IPS-15b (cell line): ENCODE measurements around the gene PLCB4.

Source experiments
- H3K27me3 ChIP-seq: one replicate; pipeline ENCODE4 v1.6.1; 2013; ENCODE audit warnings: low read length; ENCODE audit not compliant: control insufficient read depth, insufficient read depth
- H3K36me3 ChIP-seq: one replicate; pipeline ENCODE4 v1.6.1; 2013; ENCODE audit warnings: low read length; ENCODE audit not compliant: control insufficient read depth, insufficient read depth
- H3K4me1 ChIP-seq: one replicate; pipeline ENCODE4 v1.6.1; 2013; ENCODE audit warnings: mild to moderate bottlenecking, low read length; ENCODE audit not compliant: control insufficient read depth, insufficient read depth
- H3K4me3 ChIP-seq: one replicate; pipeline ENCODE4 v1.5.1; 2013; ENCODE audit warnings: low read depth, low read length
- H3K9ac ChIP-seq: one replicate; pipeline ENCODE4 v1.6.1; 2013; ENCODE audit warnings: low read depth, mild to moderate bottlenecking, low read length
- H3K9me3 ChIP-seq: one replicate; pipeline ENCODE4 v1.6.1; 2013; ENCODE audit warnings: mild to moderate bottlenecking, low read length; ENCODE audit not compliant: control insufficient read depth, insufficient read depth

The PLCB4 gene

GRCh38 chr20:9408422-9409300 is 339.8 kb downstream of the PLCB4 start:
- no peak overlapping the region for H3K4me3 ChIP-seq
- H3K9me3 ChIP-seq, result no peaks in the 10 kb centered on the region
- H3K9ac ChIP-seq, result no peak overlapping the region
- no peaks in the 10 kb centered on the region for H3K27me3 ChIP-seq
- no peaks in the 10 kb centered on the region for H3K36me3 ChIP-seq
- H3K4me1 ChIP-seq, result no peaks in the 10 kb centered on the region

- no peaks in the 10 kb centered on the region for H3K27me3 ChIP-seq
- no peak overlapping the region for H3K4me3 ChIP-seq
- no peaks in the 10 kb centered on the region for H3K36me3 ChIP-seq
- H3K4me1 ChIP-seq, result no peaks in the 10 kb centered on the region
- no peak overlapping the region for H3K9ac ChIP-seq
- no peaks in the 10 kb centered on the region for H3K9me3 ChIP-seq
Measured at GRCh38 chr20:9409352-9409751, 340.5 kb downstream of the PLCB4 start.

GRCh38 chr20:9409981-9410380 is 341.1 kb downstream of the PLCB4 start:
- Histone ChIP-seq H3K9me3 (no peaks in the 10 kb centered on the region), H3K36me3 (no peaks in the 10 kb centered on the region), H3K4me3 (no peak overlapping the region), H3K9ac (no peak overlapping the region), H3K27me3 (no peaks in the 10 kb centered on the region), H3K4me1 (no peaks in the 10 kb centered on the region)

- Histone ChIP-seq H3K9ac (no peak overlapping the region), H3K4me1 (no peaks in the 10 kb centered on the region), H3K4me3 (no peak overlapping the region), H3K9me3 (no peaks in the 10 kb centered on the region), H3K36me3 (no peaks in the 10 kb centered on the region), H3K27me3 (no peaks in the 10 kb centered on the region)
Measured at GRCh38 chr20:9411833-9412232, 342.9 kb downstream of the PLCB4 start.

- H3K27me3 ChIP-seq, result no peaks in the 10 kb centered on the region
- H3K9me3 ChIP-seq, result no peaks in the 10 kb centered on the region
- H3K9ac ChIP-seq, result no peak overlapping the region
- H3K4me1 ChIP-seq, result no peaks in the 10 kb centered on the region
- H3K4me3 ChIP-seq, result no peak overlapping the region
- no peaks in the 10 kb centered on the region for H3K36me3 ChIP-seq
Measured at GRCh38 chr20:9412309-9412708, 343.4 kb downstream of the PLCB4 start.

GRCh38 chr20:9413001-9413400 is 344.1 kb downstream of the PLCB4 start:
- Histone ChIP-seq H3K4me3 (no peak overlapping the region), H3K36me3 (no peaks in the 10 kb centered on the region), H3K9ac (no peak overlapping the region), H3K4me1 (no peaks in the 10 kb centered on the region), H3K9me3 (no peaks in the 10 kb centered on the region), H3K27me3 (no peaks in the 10 kb centered on the region)

- no peaks in the 10 kb centered on the region for H3K4me1 ChIP-seq
- no peaks in the 10 kb centered on the region for H3K36me3 ChIP-seq
- no peak overlapping the region for H3K9ac ChIP-seq
- H3K9me3 ChIP-seq, result no peaks in the 10 kb centered on the region
- no peaks in the 10 kb centered on the region for H3K27me3 ChIP-seq
- H3K4me3 ChIP-seq, result no peak overlapping the region
Measured at GRCh38 chr20:9415426-9415825, 346.5 kb downstream of the PLCB4 start.

- Histone ChIP-seq H3K9me3 (no peaks in the 10 kb centered on the region), H3K36me3 (no peaks in the 10 kb centered on the region)
Measured at GRCh38 chr20:9416421-9416820, 347.5 kb downstream of the PLCB4 start.

GRCh38 chr20:9417665-9418064 is 348.8 kb downstream of the PLCB4 start:
- Histone ChIP-seq H3K36me3 (no peaks in the 10 kb centered on the region), H3K9ac (no peak overlapping the region), H3K4me3 (no peak overlapping the region), H3K4me1 (no peaks in the 10 kb centered on the region), H3K27me3 (no peaks in the 10 kb centered on the region), H3K9me3 (no peaks in the 10 kb centered on the region)

More at GRCh38 chr20:9416421-9416820, 347.5 kb downstream of the PLCB4 start:
- H3K27me3 ChIP-seq, result no peaks in the 10 kb centered on the region
- H3K9ac ChIP-seq, result no peak overlapping the region
- H3K4me3 ChIP-seq, result no peak overlapping the region
- no peaks in the 10 kb centered on the region for H3K4me1 ChIP-seq

- H3K9me3 ChIP-seq, result no peaks in the 10 kb centered on the region
- H3K4me1 ChIP-seq, result no peaks in the 10 kb centered on the region
- no peaks in the 10 kb centered on the region for H3K27me3 ChIP-seq
- H3K4me3 ChIP-seq, result no peak overlapping the region
- no peaks in the 10 kb centered on the region for H3K36me3 ChIP-seq
- H3K9ac ChIP-seq, result no peak overlapping the region
Measured at GRCh38 chr20:9422321-9423057, 353.6 kb downstream of the PLCB4 start.

- H3K4me3 ChIP-seq, result no peak overlapping the region
- H3K27me3 ChIP-seq, result no peaks in the 10 kb centered on the region
- no peaks in the 10 kb centered on the region for H3K4me1 ChIP-seq
- no peak overlapping the region for H3K9ac ChIP-seq
- no peaks in the 10 kb centered on the region for H3K36me3 ChIP-seq
- H3K9me3 ChIP-seq, result no peaks in the 10 kb centered on the region
Measured at GRCh38 chr20:9424551-9424950, 355.7 kb downstream of the PLCB4 start.
